RWPE2 (cell line): Measurements from ENCODE around the gene B2M.
"Not testable (repeated sequence)": the region's sequence is repeated elsewhere in the genome, so short reads cannot be mapped to it uniquely, and the experiment has no call there.

Experiments used
- ATAC-seq: fragments of 200-7000 bp; cut with Tn5 transposase; 3 replicates; pipeline ENCODE4 v1.9.1; 2021; ENCODE audit warnings: low read depth
- DNase-seq: peaks from one replicate; pipeline ENCODE4 v3.0.0-alpha.2; 2020; ENCODE audit warnings: low spot score
- H3K27ac ChIP-seq: fragments of 450-650 bp; 2 replicates; pipeline ENCODE4 v1.5.1; 2017; ENCODE audit warnings: mild to moderate bottlenecking; ENCODE audit not compliant: poor library complexity, severe bottlenecking
- H3K27me3 ChIP-seq: fragments of 250-450 bp; sonication (Bioruptor Pico); 2 replicates; pipeline ENCODE4 v1.5.1; 2021; ENCODE audit warnings: mild to moderate bottlenecking, moderate library complexity; ENCODE audit not compliant: insufficient read depth, poor library complexity, severe bottlenecking
- H3K36me3 ChIP-seq: fragments of 250-450 bp; sonication (Bioruptor Pico); 2 replicates; pipeline ENCODE4 v1.5.1; 2020; ENCODE audit warnings: low read depth, mild to moderate bottlenecking, moderate library complexity
- H3K4me1 ChIP-seq: fragments of 250-450 bp; sonication (Bioruptor Pico); 2 replicates; pipeline ENCODE4 v1.5.1; 2021; ENCODE audit warnings: mild to moderate bottlenecking, moderate library complexity; ENCODE audit not compliant: insufficient read depth, poor library complexity, severe bottlenecking
- H3K4me3 ChIP-seq: fragments of 250-450 bp; sonication (Bioruptor Pico); 2 replicates; pipeline ENCODE4 v1.5.1; 2021; ENCODE audit warnings: mild to moderate bottlenecking, moderate library complexity; ENCODE audit not compliant: severe bottlenecking
- H3K9me3 ChIP-seq: fragments of 250-450 bp; sonication (Bioruptor Pico); 2 replicates; pipeline ENCODE4 v1.5.1; 2021; ENCODE audit warnings: mild to moderate bottlenecking, moderate library complexity; ENCODE audit not compliant: severe bottlenecking
- CTCF ChIP-seq: fragments of 450-650 bp; IDR thresholded peaks from one replicate; pipeline ENCODE4 v1.5.1; 2017; ENCODE audit warnings: mild to moderate bottlenecking, moderate library complexity; ENCODE audit not compliant: poor library complexity, severe bottlenecking

B2M gene

GRCh38 chr15:44673639-44674038 lies 37.7 kb upstream of the B2M start:
- DNase-seq (no peak), ATAC-seq (no peak)
- no peak overlapping the region for H3K27ac ChIP-seq
- H3K4me1 ChIP-seq: no peaks in the 10 kb centered on the region
- H3K9me3 ChIP-seq: no peaks in the 10 kb centered on the region
- TF ChIP-seq CTCF: no peak
- no peaks in the 10 kb centered on the region for H3K27me3 ChIP-seq
- H3K36me3 ChIP-seq: no peaks in the 10 kb centered on the region
- no peak overlapping the region for H3K4me3 ChIP-seq

DNA sequence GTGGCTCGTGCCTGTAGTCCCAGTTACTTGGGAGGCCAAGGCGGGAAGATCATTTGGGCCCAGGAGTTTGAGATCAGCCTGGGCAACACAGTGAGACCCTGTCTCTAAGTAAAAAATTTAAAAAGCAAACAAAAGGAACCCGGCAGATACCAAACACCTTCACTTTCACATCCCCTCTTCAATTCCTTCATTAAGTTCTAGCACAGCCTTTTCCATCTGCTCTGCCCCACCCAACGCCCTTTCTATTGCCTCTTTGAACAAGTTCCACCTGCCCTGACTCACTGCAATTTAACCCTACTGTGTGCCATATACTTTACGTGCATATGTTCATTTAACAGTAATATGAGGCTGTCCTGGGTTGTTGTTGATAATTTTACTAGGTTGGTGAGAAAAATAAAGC lies 35.4 kb upstream of the B2M start:
- no peak for DNase-seq
- H3K27ac ChIP-seq: no peak overlapping the region
- no peaks in the 10 kb centered on the region for H3K27me3 ChIP-seq
- H3K4me1 ChIP-seq: no peaks in the 10 kb centered on the region
- H3K36me3 ChIP-seq: no peaks in the 10 kb centered on the region
- no peak for TF ChIP-seq CTCF
- H3K9me3 ChIP-seq: no peaks in the 10 kb centered on the region
- no peak for ATAC-seq
- no peak overlapping the region for H3K4me3 ChIP-seq

GRCh38 chr15:44676676-44677075 lies 34.6 kb upstream of the B2M start:
- DNase-seq (no peak), ATAC-seq (no peak)
- TF ChIP-seq CTCF: no peak
- no peak overlapping the region for H3K27ac ChIP-seq
- no peaks in the 10 kb centered on the region for H3K4me1 ChIP-seq
- no peaks in the 10 kb centered on the region for H3K36me3 ChIP-seq
- H3K4me3 ChIP-seq: no peak overlapping the region
- H3K27me3 ChIP-seq: no peaks in the 10 kb centered on the region
- H3K9me3 ChIP-seq: no peaks in the 10 kb centered on the region

DNA sequence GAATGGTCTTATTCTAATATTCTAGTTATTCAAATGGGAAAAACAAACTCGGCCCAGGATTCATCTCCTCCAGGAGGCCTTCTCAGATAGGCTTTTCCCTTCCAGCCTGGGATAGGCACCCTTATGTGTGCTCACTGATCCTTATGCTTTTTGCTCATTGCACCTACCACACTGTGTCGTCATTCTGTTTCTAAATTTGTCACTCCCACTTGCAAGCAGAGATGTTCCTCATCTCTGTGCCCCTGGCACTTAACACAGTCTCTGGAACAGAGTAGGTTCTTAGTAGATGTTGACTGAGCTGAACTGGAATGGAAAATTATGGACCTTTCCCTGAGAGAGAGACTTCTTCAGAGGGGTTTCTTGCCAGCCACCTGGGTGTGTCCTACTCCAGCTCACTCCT lies 29.1 kb upstream of the B2M start:
- Histone ChIP-seq H3K27ac (no peak overlapping the region), H3K36me3 (no peaks in the 10 kb centered on the region), H3K9me3 (no peaks in the 10 kb centered on the region), H3K4me3 (no peak overlapping the region), H3K4me1 (peaks cover 11% of the 10 kb centered on the region), H3K27me3 (no peaks in the 10 kb centered on the region)
- no peak for TF ChIP-seq CTCF
- DNase-seq (no peak), ATAC-seq (no peak)

- H3K27ac ChIP-seq, DNase-seq, H3K4me3 ChIP-seq, H3K9me3 ChIP-seq, H3K36me3 ChIP-seq, H3K27me3 ChIP-seq: not testable (repeated sequence)
- peaks cover 11% of the 10 kb centered on the region for H3K4me1 ChIP-seq
- peak; percentile 33; the same call in 1 of the 3 replicates for ATAC-seq
Observed at GRCh38 chr15:44682809-44683682, 28.3 kb upstream of the B2M start.

- H3K4me1 ChIP-seq, H3K4me3 ChIP-seq: not testable (repeated sequence)
Observed at GRCh38 chr15:44689318-44689717, 22.0 kb upstream of the B2M start.

DNA sequence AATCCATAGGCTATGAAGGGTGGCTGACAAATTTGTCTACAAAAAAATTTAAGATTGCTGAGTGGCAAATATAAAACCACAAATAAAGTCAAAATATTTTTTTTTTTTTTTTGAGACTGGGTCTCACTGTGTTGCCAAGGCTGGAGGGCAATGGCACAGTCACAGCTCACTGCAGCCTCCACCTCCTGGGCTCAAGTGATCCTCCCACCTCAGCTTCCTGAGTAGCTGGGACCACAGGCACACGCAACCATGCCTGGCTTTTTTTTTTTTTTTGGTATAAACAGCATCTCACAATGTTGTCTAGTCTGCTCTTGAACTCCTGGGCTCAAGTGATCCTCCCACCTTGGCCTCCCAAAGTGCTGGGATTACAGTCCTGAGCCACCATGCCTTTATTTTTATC lies 21.1 kb upstream of the B2M start:
- not testable (repeated sequence) for DNase-seq, H3K9me3 ChIP-seq, H3K4me1 ChIP-seq, H3K4me3 ChIP-seq, H3K27ac ChIP-seq, ATAC-seq, H3K27me3 ChIP-seq, H3K36me3 ChIP-seq

More at GRCh38 chr15:44689318-44689717, 22.0 kb upstream of the B2M start:
- not testable (repeated sequence) for ATAC-seq, H3K9me3 ChIP-seq, H3K27ac ChIP-seq, H3K36me3 ChIP-seq, DNase-seq, H3K27me3 ChIP-seq
